ENCODE data around the gene FAM83E. TPM values are rescaled to one million over a fixed set of nuclear protein-coding genes. Genes with fewer than 3 reads are reported as not detected.

Gene FAM83E
- total and polyA plus RNA-seq, 2 of the 8 experiments (the other 6 are each of a cell fraction or from before 2014, with no cell fraction given) = 1.8 to 5.3 TPM

- TF ChIP-seq CHD7 (IDR thresholded peaks at IDR 0.05; ENCODE audit: insufficient replicate concordance, low read length) = no peak
- no peak for TF ChIP-seq POU5F1 (IDR thresholded peaks at IDR 0.05; ENCODE audit: low read depth, low read length)
- no peak for TF ChIP-seq ZNF274 (IDR thresholded peaks at IDR 0.05; ENCODE audit: borderline replicate concordance, extremely low read depth, low read length)
These were observed 39.6 kb upstream of the FAM83E start (continued) for GRCh38 chr19:48654299-48655059.
